HG03575 (cell line): ENCODE data around the gene MYO1B.

Experiments used
- ATAC-seq: cut with Tn5 transposase; IDR thresholded peaks from one replicate; pipeline ENCODE4 v1.9.1; 2021; ENCODE audit not compliant: unreplicated experiment, insufficient number of reproducible peaks, low FRiP score; ENCODE audit errors: extremely low read depth

Gene MYO1B

GRCh38 chr2:191376981-191377629, 131.9 kb downstream of the MYO1B start:
- no peak for ATAC-seq

- ATAC-seq: no peak
These were observed 134.2 kb downstream of the MYO1B start for GRCh38 chr2:191379375-191379774.

- ATAC-seq: no peak
These were observed 137.6 kb downstream of the MYO1B start for GRCh38 chr2:191382801-191383200.

DNA sequence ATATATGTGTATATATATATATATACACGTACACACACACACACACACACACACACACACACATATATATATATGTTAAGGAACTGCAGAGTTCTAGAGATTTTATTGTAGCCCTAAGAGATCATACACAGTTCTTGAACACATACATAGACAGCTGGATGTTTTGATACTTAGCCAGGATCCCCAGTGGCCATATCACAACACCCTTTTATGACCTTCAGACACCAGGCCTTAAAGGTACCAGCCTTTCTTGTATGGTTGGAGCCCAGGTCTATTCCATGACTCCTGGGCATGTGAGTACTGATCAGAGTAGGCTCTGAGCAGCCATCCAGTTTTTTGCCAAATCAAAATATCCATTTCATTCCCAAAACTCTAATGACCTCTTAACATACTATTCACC, 138.3 kb downstream of the MYO1B start:
- ATAC-seq: no peak

- no peak for ATAC-seq
These were observed 139.6 kb downstream of the MYO1B start for GRCh38 chr2:191384829-191385228.

DNA sequence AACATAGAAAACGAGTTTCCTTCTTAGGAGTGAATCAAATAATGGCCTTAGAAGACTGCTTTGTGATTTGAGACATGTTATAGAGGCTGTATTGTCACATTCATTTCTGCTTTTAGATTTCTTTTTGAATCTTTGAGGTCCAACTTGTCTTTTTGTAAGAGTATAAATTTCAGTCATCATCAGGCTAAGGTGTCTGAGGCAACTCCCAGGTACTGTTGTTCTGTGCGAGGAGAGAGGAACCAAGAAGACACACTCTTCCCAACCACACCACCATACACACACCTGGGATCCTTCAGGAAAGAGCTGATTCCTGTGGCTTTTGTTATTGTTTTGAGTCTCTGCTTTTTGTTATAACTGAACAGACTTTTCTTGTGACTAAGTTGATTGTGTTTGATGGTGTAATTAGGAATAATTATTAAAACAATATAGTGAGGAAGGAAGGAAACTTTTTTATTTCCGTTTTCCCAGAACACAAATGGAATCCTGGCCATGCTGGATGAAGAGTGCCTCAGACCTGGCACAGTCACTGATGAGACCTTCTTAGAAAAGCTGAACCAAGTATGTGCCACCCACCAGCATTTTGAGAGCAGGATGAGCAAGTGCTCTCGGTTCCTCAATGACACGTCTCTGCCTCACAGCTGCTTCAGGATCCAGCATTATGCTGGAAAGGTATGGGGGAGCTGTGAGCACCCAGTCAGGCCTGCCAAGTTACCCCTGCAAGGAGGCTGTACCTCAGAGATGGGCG, 140.4 kb downstream of the MYO1B start:
- no peak for ATAC-seq

GRCh38 chr2:191386938-191387536, 141.8 kb downstream of the MYO1B start:
- ATAC-seq: no peak

- ATAC-seq: no peak
These were observed 144.1 kb downstream of the MYO1B start for GRCh38 chr2:191389288-191389687.

- ATAC-seq: no peak
These were observed 146.0 kb downstream of the MYO1B start for GRCh38 chr2:191391171-191391570.

DNA sequence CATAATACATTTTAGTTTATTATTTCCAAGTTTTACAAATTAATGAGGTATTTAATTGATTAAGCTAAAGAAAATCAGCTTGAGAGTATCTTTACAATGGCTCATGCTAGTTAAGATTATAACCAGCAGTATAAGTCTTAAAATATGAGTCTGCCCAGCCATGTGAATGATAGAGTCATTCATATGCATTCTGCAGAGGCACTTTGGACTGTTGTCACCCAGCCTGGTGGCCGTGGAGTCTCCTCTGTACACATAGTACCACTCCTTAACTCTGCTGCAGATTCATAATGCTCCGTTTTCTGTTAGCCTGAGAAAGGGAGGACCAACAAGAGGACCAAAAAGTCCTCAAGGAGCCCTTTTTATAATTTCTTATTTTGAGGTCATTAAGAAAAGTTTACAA, 148.8 kb downstream of the MYO1B start:
- no peak for ATAC-seq

DNA sequence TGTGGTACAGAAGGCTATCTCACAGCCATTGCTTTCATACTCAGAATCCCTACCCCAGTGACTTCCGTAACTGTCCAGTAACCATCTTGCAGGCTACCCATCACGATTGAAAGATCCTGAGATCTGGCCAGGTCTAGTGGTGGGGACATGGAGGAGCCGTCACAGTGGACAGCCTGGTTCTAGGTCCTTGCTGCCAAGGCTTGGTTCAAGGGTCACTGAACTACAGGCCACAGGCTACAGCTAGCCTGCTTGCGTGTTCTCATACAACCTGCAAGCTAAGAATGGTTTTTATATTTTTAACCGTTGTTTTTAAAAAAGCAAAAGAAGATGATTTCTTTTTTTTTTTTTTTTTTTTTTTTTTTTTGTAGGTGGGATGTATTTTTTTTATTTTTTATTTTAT, 151.6 kb downstream of the MYO1B start:
- no peak for ATAC-seq

DNA sequence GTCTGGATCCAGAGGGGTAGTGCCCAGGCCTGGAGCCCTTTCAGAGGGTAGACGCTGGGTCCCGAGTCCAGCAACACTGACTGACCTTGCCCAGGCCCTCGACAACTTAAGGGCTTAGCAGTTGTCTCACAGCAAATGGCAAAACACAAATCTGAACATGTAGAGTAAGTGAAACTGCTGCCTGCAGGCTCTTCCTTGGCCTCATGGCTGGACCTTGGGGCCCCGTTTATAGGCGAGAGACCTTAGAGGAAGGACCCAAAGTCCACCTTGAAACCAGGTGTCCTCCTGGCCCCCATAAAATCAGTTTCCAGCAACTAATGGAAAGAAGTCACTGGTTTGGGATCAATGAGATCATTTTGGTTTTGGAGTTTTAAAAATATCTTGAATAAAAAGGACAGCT, 154.4 kb downstream of the MYO1B start:
- ATAC-seq: no peak

GRCh38 chr2:191401287-191401686, 156.1 kb downstream of the MYO1B start:
- ATAC-seq: no peak

DNA sequence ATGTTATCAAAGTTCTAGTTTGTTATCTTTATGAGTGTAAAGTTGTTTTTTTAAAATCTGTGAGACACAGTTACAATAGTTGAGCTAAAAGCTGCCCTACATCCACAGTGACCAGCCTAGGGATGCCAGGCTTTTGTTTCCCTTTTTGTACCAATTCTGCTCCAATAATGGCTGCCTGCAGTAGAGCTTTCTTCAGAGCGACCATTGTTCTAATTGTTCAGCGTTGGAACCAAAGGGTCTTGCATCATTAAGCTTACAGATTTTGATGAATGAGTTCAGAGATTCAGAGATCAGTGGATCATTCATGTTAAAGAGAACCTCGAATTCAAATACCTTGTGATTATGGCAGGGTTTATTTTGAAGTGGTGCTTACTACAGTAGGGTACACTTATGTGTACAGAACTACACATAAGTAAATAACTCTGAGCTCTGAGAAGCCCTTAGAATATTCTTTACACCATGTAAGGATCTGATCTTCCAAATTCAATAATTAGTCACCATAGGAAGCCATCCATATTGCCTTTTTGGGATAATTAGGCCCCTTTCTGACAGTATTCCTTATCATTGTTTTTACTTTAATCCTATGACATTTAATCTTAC, 157.9 kb downstream of the MYO1B start:
- no peak for ATAC-seq

- no peak for ATAC-seq
These were observed 159.4 kb downstream of the MYO1B start for GRCh38 chr2:191404568-191404991.

DNA sequence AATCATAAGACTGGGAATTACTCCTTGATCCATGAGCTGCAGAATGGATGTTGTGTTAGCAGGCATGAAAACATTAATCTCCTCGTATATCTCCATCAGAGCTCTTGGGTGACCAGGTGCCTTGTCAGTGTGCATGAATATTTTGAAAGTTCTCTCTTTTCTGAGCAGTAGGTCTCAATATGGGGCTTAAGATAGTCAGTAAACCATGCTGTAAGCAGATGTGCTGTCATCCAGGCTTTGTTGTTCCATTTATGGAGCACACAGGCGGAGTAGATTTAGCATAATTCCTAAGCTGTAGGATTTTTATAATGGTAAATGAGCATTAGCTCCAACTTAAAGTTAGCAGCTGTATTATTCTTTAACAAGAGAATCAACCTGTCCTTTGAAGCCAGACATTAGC, 160.3 kb downstream of the MYO1B start:
- ATAC-seq: no peak

GRCh38 chr2:191410646-191411436, 165.6 kb downstream of the MYO1B start:
- ATAC-seq: no peak

DNA sequence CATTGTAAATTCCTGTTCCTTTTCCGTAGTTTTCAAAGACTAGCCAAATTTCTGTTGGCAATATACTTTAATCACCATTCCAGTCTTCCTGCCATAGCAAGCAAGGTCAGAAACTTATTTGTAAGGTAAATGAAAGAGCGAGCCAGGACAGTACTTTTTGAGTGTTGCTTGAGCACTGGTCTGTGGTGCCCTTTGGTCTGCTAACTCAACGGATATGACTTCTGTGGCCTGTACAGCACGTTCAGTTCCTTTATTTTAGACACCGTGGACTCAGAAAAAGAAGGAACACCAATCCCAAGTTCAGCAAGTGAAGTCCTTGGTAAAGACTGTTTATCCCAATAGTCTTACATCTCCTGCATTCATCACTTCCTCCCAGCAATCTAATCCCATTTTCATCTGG, 166.3 kb downstream of the MYO1B start:
- ATAC-seq: no peak

DNA sequence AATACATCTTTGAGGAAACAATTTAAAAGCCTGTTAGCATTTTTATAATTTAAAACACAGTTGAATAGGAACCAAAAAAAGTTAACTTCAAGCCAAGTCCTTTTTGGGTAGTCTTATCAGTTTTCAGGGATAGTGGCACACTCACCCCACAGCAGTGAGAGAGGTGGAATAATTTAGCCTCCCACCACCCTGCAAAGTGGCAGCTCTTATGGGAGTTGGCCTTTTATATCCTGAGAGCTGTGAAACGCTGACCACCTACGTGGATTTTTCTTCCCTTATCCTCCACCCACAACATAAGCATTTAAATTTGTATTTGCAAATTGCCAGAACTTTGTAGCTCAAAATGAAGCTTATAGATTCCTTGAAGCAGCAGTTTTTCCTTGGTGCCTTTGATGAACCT, 167.1 kb downstream of the MYO1B start:
- ATAC-seq: no peak
